Ramos (cell line): ENCODE data around the gene LHFPL6.

Source experiments
- in situ Hi-C: fragments of 300-500 bp; cut with MboI; formaldehyde crosslinking; loops from one replicate; pipeline ENCODE4 v1.14.3; 2022; ENCODE audit warnings: low sequenced_read_pairs; ENCODE audit not compliant: unreplicated experiment

Gene LHFPL6

DNA sequence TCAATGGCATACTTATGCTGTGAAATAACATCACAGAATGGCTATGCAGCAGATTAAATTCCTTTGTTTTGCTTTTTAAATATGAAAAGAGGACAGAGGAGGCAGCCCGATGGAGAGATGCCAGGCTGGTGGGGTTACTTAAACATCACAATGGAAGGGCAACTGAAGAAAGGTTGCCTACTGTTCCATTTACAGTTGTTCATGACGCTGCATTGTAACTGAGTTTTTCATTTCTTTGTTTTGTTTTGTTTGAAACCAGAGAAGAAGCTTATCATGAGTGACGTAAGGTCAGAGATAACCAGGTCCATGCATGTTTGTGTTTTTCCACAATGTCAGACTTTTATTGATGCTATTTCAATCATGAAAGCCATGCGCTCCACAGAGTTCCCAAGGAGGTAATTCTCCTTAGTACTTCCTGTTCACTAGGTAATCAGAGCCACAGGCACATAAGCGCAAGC, 273.8 kb downstream of the LHFPL6 start:
- in situ Hi-C loops = no loop called here

GRCh38 chr13:39327172-39327479, 275.9 kb downstream of the LHFPL6 start:
- in situ Hi-C loops = no loop called here

GRCh38 chr13:39326469-39327171, 276.4 kb downstream of the LHFPL6 start:
- in situ Hi-C loops = no loop called here

DNA sequence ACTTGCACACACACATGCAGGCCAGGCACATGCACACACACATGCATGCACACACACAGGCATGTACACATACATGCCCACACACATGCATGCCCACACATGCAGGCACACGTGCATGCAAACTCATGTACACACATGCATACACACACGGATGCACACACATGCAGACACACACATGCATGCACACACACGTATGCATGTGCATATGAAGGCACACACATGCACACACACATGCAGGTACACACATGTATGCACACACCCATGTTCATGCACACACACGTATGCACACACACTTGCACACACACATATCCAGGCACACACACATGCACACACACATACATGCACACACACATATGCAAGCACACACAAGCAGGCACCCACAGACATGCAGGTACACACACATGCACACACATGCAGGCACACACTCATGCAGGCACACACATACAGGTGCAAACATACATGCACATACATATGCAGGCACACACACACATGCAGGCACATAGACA, 278.1 kb downstream of the LHFPL6 start:
- in situ Hi-C loops = no loop called here

DNA sequence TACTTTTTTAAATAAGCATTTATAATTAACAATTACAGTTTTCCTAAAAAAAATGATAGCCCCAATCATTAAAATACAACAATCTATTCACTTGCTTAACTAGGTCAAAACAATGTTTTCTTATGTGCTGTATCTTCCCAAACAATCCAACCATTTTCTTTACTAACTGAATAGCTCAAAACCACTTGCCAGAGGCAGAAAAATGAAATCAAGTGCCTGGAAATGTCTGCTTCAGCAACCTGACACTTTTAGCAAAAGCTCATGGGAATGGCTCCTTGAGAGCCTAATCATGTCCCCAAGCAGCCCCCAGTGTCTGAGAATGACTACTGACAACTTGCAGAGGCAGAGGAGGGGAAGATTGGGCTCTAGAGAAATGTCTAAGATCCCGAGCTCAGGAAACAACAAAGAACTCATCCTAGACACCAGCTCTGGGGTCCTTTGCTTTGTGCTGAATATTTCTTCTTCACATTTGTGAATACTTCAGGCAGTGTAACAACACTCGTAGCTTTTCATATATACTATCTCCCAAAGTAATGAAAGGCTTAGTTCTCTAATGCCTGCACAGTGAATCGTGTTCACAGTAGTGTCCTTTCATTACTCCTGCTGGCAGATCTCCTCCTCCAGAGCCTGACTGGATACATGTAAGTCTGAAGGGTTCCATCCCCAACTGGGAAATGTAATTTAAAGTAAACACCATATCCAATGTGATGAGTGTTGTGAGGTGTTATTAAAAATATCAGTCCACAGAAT, 280.0 kb downstream of the LHFPL6 start:
- in situ Hi-C loops = no loop called here

DNA sequence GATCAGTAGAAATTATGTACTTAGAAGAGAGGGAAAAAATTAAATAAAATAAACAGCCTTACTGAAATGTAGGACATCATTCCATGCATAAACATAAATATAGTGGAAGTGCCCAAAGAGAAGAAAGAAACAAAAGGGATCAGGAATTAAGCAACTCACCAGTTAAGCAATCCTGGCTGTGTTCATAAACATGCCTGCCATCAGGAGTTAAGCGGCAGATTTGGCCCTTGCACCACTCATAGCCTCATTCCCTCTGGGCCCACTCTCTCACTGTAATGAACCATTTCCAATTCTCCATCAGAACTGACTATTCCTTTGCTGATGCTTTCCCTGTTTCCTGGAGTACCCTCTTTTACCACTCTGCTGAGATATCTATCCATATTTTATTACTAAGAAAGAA, 281.4 kb downstream of the LHFPL6 start:
- in situ Hi-C loops = no loop called here

DNA sequence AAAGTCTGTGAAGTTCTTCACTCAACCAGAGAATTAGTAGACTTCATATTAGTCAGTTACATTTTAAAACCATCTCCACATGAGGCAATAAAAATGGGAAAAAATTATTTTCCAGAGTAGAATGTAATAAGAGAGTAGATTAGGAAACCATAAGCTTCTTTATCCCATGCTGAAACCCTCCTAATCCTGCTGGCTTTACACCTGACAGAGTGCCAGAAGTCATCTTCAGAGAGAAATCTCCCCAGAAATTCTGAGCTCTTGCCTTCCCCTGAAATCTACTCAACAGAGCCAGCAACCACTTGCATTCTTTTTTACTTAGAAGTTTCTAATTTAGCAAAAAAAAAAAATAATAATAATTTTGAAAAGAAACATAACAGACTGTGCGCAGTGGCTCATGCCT, 284.8 kb downstream of the LHFPL6 start:
- in situ Hi-C loops = no loop called here

DNA sequence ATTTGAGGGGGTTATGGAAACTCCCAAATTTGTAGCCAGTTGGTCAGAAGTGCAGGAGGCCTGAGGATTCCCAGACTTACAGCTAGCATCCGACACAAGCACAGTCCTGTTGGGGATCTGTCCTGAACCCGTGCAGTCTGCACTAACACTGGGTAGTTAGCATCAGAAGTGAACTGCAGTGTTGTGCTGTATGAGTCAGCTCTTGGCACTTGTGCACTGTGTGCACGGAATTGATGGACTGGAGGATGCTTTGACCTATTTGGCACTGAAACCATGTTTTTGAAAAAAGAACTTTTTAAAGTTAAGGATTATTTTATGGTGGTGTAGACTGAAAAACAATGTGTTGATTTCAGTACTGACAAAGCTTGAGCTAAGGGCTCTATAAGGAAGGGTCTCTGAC, 285.7 kb downstream of the LHFPL6 start:
- in situ Hi-C loops = no loop called here

DNA sequence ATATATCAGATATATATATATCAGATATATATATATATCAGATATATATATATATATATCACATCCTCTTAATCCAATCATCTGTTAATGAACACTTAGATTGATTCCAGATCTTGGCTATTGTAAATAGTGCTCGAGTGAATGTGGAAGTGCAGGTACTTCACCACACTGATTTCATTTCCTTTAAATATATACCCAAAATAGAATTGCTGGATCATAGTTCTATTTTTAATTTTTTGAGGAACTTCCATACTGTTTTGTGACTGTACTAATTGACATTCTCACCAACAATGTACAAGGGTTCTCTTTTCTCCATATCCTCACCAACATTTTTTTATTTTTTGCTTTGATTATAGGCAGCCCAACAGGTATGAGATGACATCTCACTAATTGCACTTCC, 287.2 kb downstream of the LHFPL6 start:
- in situ Hi-C loops = no loop called here

GRCh38 chr13:39313721-39314120, 289.3 kb downstream of the LHFPL6 start:
- in situ Hi-C loops = no loop called here

GRCh38 chr13:39312596-39312995, 290.4 kb downstream of the LHFPL6 start:
- in situ Hi-C loops = no loop called here

GRCh38 chr13:39311619-39312018, 291.4 kb downstream of the LHFPL6 start:
- in situ Hi-C loops = no loop called here

DNA sequence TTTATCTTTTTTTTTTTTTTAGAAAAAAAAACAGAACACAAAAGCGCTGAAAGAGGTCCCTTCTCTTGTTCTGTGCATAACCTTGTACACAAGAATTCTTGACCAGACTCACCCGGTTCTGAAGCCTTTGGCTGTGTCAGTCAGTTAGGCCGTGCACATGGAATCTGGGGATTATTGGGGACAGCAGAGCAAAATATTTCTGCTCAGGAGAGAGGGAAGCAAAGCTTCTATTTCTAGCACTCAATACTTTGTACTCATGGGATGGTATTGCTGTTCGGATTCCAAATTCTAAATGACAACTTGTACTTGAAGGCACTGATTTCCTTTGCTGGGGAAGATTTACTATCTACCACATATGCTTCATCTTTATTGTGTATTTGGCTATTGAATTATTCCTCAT, 292.0 kb downstream of the LHFPL6 start:
- in situ Hi-C loops = no loop called here

- in situ Hi-C loops = no loop called here
Observed at GRCh38 chr13:39306639-39307589, 296.1 kb downstream of the LHFPL6 start.

- in situ Hi-C loops = no loop called here
Observed at GRCh38 chr13:39302820-39303219, 300.2 kb downstream of the LHFPL6 start.

DNA sequence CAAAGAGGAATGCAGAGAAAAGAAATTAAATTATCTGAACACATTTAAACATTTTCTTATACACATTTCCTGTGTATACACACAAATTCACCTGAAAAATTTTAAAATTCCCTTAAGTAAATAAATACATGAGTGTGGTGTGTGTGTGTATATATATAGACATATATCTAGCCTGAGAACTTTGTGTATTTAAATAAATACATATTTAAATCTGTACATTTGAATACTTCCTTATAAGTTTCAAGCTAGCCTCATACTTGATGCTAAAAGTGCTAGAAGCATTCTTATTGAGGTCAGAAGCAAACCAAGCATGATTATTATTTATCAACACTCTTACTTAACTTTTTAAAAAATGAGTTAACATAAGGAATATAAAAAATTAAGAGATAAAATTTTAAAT, 304.0 kb downstream of the LHFPL6 start:
- in situ Hi-C loops = no loop called here

DNA sequence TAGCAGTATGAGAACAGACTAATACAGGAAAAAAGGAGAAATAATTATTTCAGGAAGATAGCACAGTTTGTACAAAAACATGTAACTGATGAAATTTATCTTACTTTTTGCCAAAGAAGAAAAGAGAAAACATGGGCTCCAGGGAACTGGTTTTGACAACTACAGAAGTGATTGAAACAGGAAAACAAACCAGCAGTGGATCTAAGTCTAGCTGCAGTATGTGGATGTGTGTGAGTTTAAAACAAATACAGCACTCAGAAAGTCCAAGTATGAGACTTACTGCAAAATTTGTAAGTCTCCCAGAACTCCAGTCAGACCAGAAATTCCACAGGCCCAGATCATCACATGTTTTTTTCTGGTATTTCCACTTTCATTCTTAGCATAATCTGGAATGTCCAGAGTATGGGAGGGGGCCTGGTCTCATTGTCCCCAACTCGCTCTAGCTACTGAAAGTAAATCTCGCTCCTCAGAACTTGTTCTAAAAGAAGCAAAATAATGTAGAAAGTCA, 305.3 kb downstream of the LHFPL6 start:
- in situ Hi-C loops = no loop called here

DNA sequence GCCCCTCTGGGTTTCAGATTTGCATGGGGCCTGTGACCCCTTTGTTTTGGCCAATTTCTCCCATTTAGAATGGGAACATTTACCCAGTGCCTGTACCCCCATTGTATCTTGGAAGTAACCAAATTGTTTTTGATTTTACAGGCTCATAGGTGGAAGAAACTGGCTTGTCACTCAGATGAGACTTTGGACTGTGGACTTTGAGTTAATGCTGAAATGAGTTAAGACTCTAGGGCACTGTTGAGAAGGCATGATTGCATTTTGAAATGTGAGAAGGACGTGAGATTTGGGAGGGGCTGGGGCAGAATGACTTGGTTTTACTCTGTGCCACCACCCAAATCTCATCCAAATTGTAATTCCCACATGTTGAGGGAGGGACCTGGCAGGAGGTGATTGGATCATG, 306.0 kb downstream of the LHFPL6 start:
- in situ Hi-C loops = no loop called here

GRCh38 chr13:39296193-39296592, 306.8 kb downstream of the LHFPL6 start:
- in situ Hi-C loops = no loop called here
